OCI-LY1 (cell line): ENCODE measurements around the gene GPR26.

Source experiments
- CTCF ChIP-seq: fragments of 200-600 bp; sonication (generic), shearing (Covaris generic); IDR thresholded peaks from 2 replicates; pipeline ENCODE4 v1.5.1; 2017; ENCODE audit warnings: mild to moderate bottlenecking, antibody characterized with exemption, low read length, moderate library complexity, mixed read lengths
- EZH2 ChIP-seq: fragments of 200-600 bp; sonication (generic), shearing (Covaris generic); IDR thresholded peaks from 2 replicates; pipeline ENCODE4 v1.8.0; 2017; ENCODE audit warnings: borderline replicate concordance, mixed run types, mild to moderate bottlenecking, antibody characterized with exemption, low read length, moderate library complexity, mixed read lengths

- no peak for TF ChIP-seq CTCF
- TF ChIP-seq EZH2, result no peak
These were observed 15.1 kb downstream of the GPR26 start for GRCh38 chr10:123681285-123681684.
